22Rv1 (cell line): ENCODE measurements around the gene AQR.

Source experiments
- ZFX ChIP-seq: fragments of 450-650 bp; IDR thresholded peaks from 2 replicates; pipeline ENCODE4 v1.6.1; 2017; ENCODE audit warnings: antibody characterized with exemption, borderline replicate concordance
- TF ChIP-seq, protein P1 (sequence below): fragments of 450-650 bp; IDR thresholded peaks from 2 replicates; pipeline ENCODE4 v1.5.1; 2017; ENCODE audit warnings: mild to moderate bottlenecking

DNA sequence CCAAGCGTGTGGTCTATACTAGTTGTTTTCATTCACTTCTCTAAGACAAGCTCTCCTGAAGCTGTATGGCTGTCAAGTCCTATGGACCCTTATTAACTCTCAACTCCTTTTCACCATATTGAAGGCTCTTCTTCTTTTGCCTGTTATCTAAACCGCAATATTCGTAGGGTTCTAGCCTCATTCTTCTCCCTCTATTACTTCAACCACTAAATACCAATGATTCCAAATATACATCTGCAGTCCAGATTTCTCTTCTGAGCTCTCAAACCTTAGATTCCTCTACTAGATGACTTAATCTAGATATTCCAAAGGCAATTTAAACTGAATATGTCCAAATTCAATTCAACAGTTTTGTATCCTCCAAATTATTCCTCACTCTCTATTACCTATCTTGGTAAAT lies 24.6 kb downstream of the AQR start:
- TF ChIP-seq, protein P1, sequence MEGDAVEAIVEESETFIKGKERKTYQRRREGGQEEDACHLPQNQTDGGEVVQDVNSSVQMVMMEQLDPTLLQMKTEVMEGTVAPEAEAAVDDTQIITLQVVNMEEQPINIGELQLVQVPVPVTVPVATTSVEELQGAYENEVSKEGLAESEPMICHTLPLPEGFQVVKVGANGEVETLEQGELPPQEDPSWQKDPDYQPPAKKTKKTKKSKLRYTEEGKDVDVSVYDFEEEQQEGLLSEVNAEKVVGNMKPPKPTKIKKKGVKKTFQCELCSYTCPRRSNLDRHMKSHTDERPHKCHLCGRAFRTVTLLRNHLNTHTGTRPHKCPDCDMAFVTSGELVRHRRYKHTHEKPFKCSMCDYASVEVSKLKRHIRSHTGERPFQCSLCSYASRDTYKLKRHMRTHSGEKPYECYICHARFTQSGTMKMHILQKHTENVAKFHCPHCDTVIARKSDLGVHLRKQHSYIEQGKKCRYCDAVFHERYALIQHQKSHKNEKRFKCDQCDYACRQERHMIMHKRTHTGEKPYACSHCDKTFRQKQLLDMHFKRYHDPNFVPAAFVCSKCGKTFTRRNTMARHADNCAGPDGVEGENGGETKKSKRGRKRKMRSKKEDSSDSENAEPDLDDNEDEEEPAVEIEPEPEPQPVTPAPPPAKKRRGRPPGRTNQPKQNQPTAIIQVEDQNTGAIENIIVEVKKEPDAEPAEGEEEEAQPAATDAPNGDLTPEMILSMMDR, result no peak
- TF ChIP-seq ZFX, result no peak
